Mesothelial cell of epicardium (in vitro differentiated cells): Measurements from ENCODE around the gene SEC14L5. TPM values are rescaled to one million over a fixed set of nuclear protein-coding genes. Genes with fewer than 3 reads are reported as not detected.

Experiments used
- DNase-seq, 2 experiments: peaks; one replicate each; pipeline ENCODE4 v3.0.0; 2021; ENCODE audit warnings: low spot score in 2 of 2; ENCODE audit not compliant: unreplicated experiment in 2 of 2
- H3K27ac Mint-ChIP-seq: 2 replicates; pipeline ENCODE4 v1.8.0; 2021; ENCODE audit warnings: mixed read lengths
- H3K27me3 Mint-ChIP-seq: 2 replicates; pipeline ENCODE4 v1.8.0; 2021; ENCODE audit warnings: low read depth, mixed read lengths
- H3K36me3 Mint-ChIP-seq: 2 replicates; pipeline ENCODE4 v1.8.0; 2021; ENCODE audit warnings: mixed read lengths
- H3K4me1 Mint-ChIP-seq: 2 replicates; pipeline ENCODE4 v1.8.0; 2021; ENCODE audit warnings: mixed read lengths
- H3K4me3 Mint-ChIP-seq: 2 replicates; pipeline ENCODE4 v1.8.0; 2021; ENCODE audit warnings: mild to moderate bottlenecking, moderate library complexity, mixed read lengths
- H3K9me3 Mint-ChIP-seq: 2 replicates; pipeline ENCODE4 v1.8.0; 2021; ENCODE audit warnings: mixed read lengths
- CTCF ChIP-seq: fragments of 200-600 bp; sonication (generic); IDR thresholded peaks from one replicate; pipeline ENCODE4 v1.5.0; 2021; ENCODE audit warnings: antibody characterized with exemption; ENCODE audit not compliant: unreplicated experiment
- total RNA-seq: library from RNA; stranded (reverse); gene quantifications from 3 replicates; pipeline ENCODE4 v1.2.1, GENCODE V29; 2021

Gene SEC14L5
- total RNA-seq, 1 donor from 2014 or later: 0.13 TPM

GRCh38 chr16:4970010-4970409 is 11.9 kb downstream of the SEC14L5 start:
- Mint-ChIP-seq H3K27me3 (peaks cover 13% of the 10 kb centered on the region), H3K36me3 (no peaks in the 10 kb centered on the region), H3K9me3 (no peaks in the 10 kb centered on the region), H3K4me3 (no peak overlapping the region), H3K27ac (no peak overlapping the region), H3K4me1 (peaks cover 10% of the 10 kb centered on the region)
- DNase-seq: no peak
- TF ChIP-seq CTCF: no peak

- no peak for TF ChIP-seq CTCF
- Mint-ChIP-seq H3K36me3 (no peaks in the 10 kb centered on the region), H3K4me3 (no peak overlapping the region), H3K9me3 (peaks cover 4% of the 10 kb centered on the region), H3K27me3 (peaks cover 13% of the 10 kb centered on the region), H3K27ac (no peak overlapping the region), H3K4me1 (peaks cover 10% of the 10 kb centered on the region)
- DNase-seq: no peak
Measured at GRCh38 chr16:4972938-4973587, 14.9 kb downstream of the SEC14L5 start.

GRCh38 chr16:4976079-4976478 is 17.9 kb downstream of the SEC14L5 start:
- H3K27ac Mint-ChIP-seq: no peak overlapping the region
- peaks cover 15% of the 10 kb centered on the region for H3K27me3 Mint-ChIP-seq

GRCh38 chr16:4976611-4977145 is 18.5 kb downstream of the SEC14L5 start:
- Mint-ChIP-seq H3K27me3 (peaks cover 12% of the 10 kb centered on the region), H3K4me3 (no peak overlapping the region), H3K4me1 (no peaks in the 10 kb centered on the region), H3K36me3 (no peaks in the 10 kb centered on the region), H3K27ac (no peak overlapping the region), H3K9me3 (peaks cover 4% of the 10 kb centered on the region)
- DNase-seq: no peak
- no peak for TF ChIP-seq CTCF

More at GRCh38 chr16:4976079-4976478, 17.9 kb downstream of the SEC14L5 start:
- H3K9me3 Mint-ChIP-seq: peaks cover 4% of the 10 kb centered on the region
- H3K4me3 Mint-ChIP-seq: no peak overlapping the region
- TF ChIP-seq CTCF: no peak
- no peaks in the 10 kb centered on the region for H3K36me3 Mint-ChIP-seq
- H3K4me1 Mint-ChIP-seq: no peaks in the 10 kb centered on the region
- no peak for DNase-seq

GRCh38 chr16:4979164-4979563 is 21.0 kb downstream of the SEC14L5 start:
- Mint-ChIP-seq H3K36me3 (no peaks in the 10 kb centered on the region), H3K27ac (no peak overlapping the region), H3K4me1 (no peaks in the 10 kb centered on the region), H3K9me3 (peaks cover 7% of the 10 kb centered on the region), H3K4me3 (no peak overlapping the region), H3K27me3 (peaks cover 10% of the 10 kb centered on the region)
- DNase-seq: no peak
- no peak for TF ChIP-seq CTCF
